A549 treated with DMSO at 1 μM for 4 hours (cell line): ENCODE measurements around the gene ZBP1. TPM values are rescaled to one million over a fixed set of nuclear protein-coding genes. Genes with fewer than 3 reads are reported as not detected.

ENCODE experiments used
- total RNA-seq: library from RNA; stranded (reverse); fragments of 200-300 nt; extraction: Qiagen RNA extraction; gene quantifications from 5 replicates; pipeline ENCODE4 v1.2.3, GENCODE V29; 2022; ENCODE audit warnings: low read depth

ZBP1 gene, protein sequence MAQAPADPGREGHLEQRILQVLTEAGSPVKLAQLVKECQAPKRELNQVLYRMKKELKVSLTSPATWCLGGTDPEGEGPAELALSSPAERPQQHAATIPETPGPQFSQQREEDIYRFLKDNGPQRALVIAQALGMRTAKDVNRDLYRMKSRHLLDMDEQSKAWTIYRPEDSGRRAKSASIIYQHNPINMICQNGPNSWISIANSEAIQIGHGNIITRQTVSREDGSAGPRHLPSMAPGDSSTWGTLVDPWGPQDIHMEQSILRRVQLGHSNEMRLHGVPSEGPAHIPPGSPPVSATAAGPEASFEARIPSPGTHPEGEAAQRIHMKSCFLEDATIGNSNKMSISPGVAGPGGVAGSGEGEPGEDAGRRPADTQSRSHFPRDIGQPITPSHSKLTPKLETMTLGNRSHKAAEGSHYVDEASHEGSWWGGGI
- total RNA-seq, result 0.06 to 0.07 TPM in 2 of 5 replicates, not detected in the others

DNA sequence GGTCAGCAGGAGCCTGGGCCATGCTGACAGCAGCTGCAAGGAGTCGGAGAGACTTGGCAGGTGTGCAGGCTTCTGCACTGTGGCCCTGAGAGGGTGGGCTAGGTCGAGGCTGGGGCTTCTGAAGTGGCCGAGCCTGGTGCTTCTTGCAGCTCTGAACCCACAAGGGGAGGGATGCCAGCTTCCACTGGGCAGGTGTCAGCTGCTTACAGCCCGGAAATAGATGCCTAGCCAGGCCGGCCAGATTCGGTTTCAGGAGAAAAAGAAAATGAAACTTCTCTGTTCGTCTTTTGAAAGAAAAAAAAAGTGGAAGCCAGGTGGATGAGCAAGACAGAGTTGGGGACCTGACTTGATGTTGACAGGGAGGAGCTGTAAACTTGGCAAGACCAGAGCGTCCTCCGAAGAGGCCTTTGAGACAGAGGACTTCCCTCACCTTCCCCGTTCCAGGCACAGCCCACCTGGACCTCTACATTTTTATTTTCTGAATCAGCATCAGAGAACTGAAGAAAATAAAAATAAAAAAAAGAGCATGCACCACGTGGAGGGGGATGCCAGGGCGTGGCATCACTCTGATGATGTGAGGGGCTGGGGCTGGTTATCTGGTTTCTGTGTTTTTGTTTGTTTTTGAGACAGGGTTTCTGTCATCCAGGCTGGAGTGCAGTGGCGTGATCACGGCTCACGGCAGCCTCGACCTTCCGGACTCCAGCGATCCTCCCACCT is at the start of gene ZBP1:
ZBP1 (minus strand) TSS at position 153 of the 717 bp plus-strand sequence; CDS start at position 22, 131 bp downstream.

DNA sequence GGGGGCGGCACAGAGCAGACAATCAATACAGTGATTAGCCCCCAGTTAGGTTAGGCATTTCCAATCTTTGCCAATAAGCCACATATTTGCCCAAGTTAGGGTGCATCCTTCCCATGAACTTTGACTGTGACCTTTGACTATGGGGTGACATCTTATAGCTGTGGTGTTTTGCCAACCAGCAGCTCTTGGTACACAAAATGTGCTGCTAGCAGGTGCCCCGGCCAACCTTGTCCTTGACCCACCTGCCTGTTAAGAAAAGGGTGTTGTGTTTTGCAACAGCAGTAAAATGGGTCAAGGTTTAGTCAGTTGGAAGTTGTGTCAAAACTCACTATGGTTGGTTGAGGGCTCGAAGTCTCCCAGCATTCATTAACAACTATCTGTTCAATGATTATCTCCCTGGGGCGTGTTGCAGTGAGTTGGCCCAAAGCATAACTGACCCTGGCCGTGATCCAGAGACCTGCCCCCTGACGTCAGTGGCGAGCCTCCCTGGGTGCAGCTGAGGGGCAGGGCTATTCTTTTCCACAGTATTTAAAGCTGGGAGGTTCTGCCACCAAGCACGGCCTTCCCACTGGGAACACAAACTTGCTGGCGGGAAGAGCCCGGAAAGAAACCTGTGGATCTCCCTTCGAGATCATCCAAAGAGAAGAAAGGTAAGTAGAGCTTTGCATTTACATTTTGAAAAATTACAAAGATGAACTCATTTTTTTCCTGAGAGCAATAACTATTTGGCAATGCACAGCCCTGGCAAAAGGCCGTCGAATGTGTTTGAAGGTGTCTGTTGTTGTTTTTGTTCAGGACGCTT is 59.5 kb downstream of the ZBP1 start, which contains the start of gene PCK1:
PCK1 (plus strand) TSS at position 557 of the 802 bp plus-strand sequence. CDS start 302 bp downstream, outside the sequence.

Other genes with a start within 250 kb of the ZBP1 start
- 26.8 to 35.2 TPM (median 32.9 TPM) in 5 replicates for gene RBM38, start 229.0 kb downstream of the ZBP1 start, total RNA-seq
- not detected in 5 replicates for gene CTCFL, start 95.3 kb downstream of the ZBP1 start, total RNA-seq
- gene PCK1, start 59.3 kb downstream of the ZBP1 start, total RNA-seq, result 0.03 TPM in 1 of 5 replicates, not detected in the others
- gene PMEPA1, start 89.6 kb upstream of the ZBP1 start, total RNA-seq, result 197 to 537 TPM (median 413 TPM) in 5 replicates